Activated naive CD4-positive, alpha-beta T cell treated with anti-CD3 and anti-CD28 coated beads, Interleukin-2, amount 50 U/mL, for 72 hours (primary cell): Measurements from ENCODE around the gene PICALM. TPM values are rescaled to one million over a fixed set of nuclear protein-coding genes. Genes with fewer than 3 reads are reported as not detected.
A peak's percentile ranks its signal among the peaks of the same experiment; 100 is the strongest.

Experiments used
- ATAC-seq, 2 donors: fragments of 150-1000 bp; cut with Tn5 transposase; 2 replicates each; pipeline ENCODE4 v1.10.0; 2021; ENCODE audit warnings: mild to moderate bottlenecking in 2 of 2, moderate library complexity in 2 of 2
- DNase-seq, 2 donors: peaks; one replicate each; pipeline ENCODE4 v3.0.0; 2021 to 2022; ENCODE audit warnings: low spot score in 2 of 2
- H3K27ac Mint-ChIP-seq, 2 donors: one replicate each; pipeline ENCODE4 v1.8.0; 2022; ENCODE audit warnings: mild to moderate bottlenecking in 2 of 2, mixed read lengths in 2 of 2
- H3K36me3 Mint-ChIP-seq, 2 donors: one replicate each; pipeline ENCODE4 v1.8.0; 2022; ENCODE audit warnings: mixed read lengths in 2 of 2
- H3K9me3 Mint-ChIP-seq, 2 donors: one replicate each; pipeline ENCODE4 v1.8.0; 2022; ENCODE audit warnings: mixed read lengths in 2 of 2
- total RNA-seq, 2 donors: library from RNA; stranded (reverse); gene quantifications; one replicate each; pipeline ENCODE4 v1.2.3, GENCODE V29; 2022

PICALM gene
- total RNA-seq, 2 donors from 2014 or later, result 65.4 to 82.1 TPM

GRCh38 chr11:86039094-86039493 is 29.8 kb downstream of the PICALM start:
- no peak overlapping the region for H3K27ac Mint-ChIP-seq

GRCh38 chr11:86037743-86038142 is 31.1 kb downstream of the PICALM start:
- Mint-ChIP-seq H3K27ac (peak overlapping the region in 1 of 2 donors; percentile 11), H3K9me3 (no peaks in the 10 kb centered on the region), H3K36me3 (peaks cover 0 to 7% of the 10 kb centered on the region in 2 donors)
- DNase-seq (no peak), ATAC-seq (peak in 1 of 2 donors; percentile 54)

More at GRCh38 chr11:86039094-86039493, 29.8 kb downstream of the PICALM start:
- Mint-ChIP-seq H3K9me3 (no peaks in the 10 kb centered on the region), H3K36me3 (peaks cover 0 to 9% of the 10 kb centered on the region in 2 donors)
- no peak for DNase-seq
- no peak for ATAC-seq

GRCh38 chr11:86035920-86036319 is 33.0 kb downstream of the PICALM start:
- peaks cover 0 to 7% of the 10 kb centered on the region in 2 donors for H3K36me3 Mint-ChIP-seq
- H3K9me3 Mint-ChIP-seq, result no peaks in the 10 kb centered on the region
- ATAC-seq (no peak), DNase-seq (no peak)
- no peak overlapping the region for H3K27ac Mint-ChIP-seq

- no peak for DNase-seq
- Mint-ChIP-seq H3K9me3 (no peaks in the 10 kb centered on the region), H3K27ac (no peak overlapping the region), H3K36me3 (peaks cover 0 to 7% of the 10 kb centered on the region in 2 donors)
- ATAC-seq, result no peak
Measured at GRCh38 chr11:86035164-86035563, 33.7 kb downstream of the PICALM start.

GRCh38 chr11:86034710-86035109 is 34.2 kb downstream of the PICALM start:
- peaks cover 0 to 7% of the 10 kb centered on the region in 2 donors for H3K36me3 Mint-ChIP-seq
- no peak for DNase-seq
- ATAC-seq, result no peak
- no peaks in the 10 kb centered on the region for H3K9me3 Mint-ChIP-seq
- H3K27ac Mint-ChIP-seq, result no peak overlapping the region

GRCh38 chr11:86021377-86021776 is 47.5 kb downstream of the PICALM start:
- peaks cover 3 to 41% of the 10 kb centered on the region in 2 donors for H3K36me3 Mint-ChIP-seq
- H3K9me3 Mint-ChIP-seq, result no peaks in the 10 kb centered on the region
- H3K27ac Mint-ChIP-seq, result no peak overlapping the region
- DNase-seq (no peak), ATAC-seq (peak in 1 of 2 donors; percentile 82)

- H3K9me3 Mint-ChIP-seq, result no peaks in the 10 kb centered on the region
Measured at GRCh38 chr11:86018249-86018648, 50.6 kb downstream of the PICALM start.

GRCh38 chr11:86016451-86016850 is 52.4 kb downstream of the PICALM start:
- no peak for ATAC-seq
- H3K36me3 Mint-ChIP-seq, result peaks cover 7 to 30% of the 10 kb centered on the region in 2 donors

More at GRCh38 chr11:86018249-86018648, 50.6 kb downstream of the PICALM start:
- DNase-seq (no peak), ATAC-seq (no peak)
- H3K27ac Mint-ChIP-seq, result no peak overlapping the region
- H3K36me3 Mint-ChIP-seq, result peaks cover 7 to 37% of the 10 kb centered on the region in 2 donors

GRCh38 chr11:86015699-86016098 is 53.2 kb downstream of the PICALM start:
- Mint-ChIP-seq H3K36me3 (peaks cover 7 to 24% of the 10 kb centered on the region in 2 donors), H3K27ac (no peak overlapping the region), H3K9me3 (no peaks in the 10 kb centered on the region)
- no peak for DNase-seq
- ATAC-seq, result no peak

More at GRCh38 chr11:86016451-86016850, 52.4 kb downstream of the PICALM start:
- Mint-ChIP-seq H3K27ac (peak overlapping the region in 1 of 2 donors; percentile 1), H3K9me3 (no peaks in the 10 kb centered on the region)
- DNase-seq, result no peak

GRCh38 chr11:86014221-86014620 is 54.7 kb downstream of the PICALM start:
- peak overlapping the region in 1 of 2 donors; percentile 25 for H3K27ac Mint-ChIP-seq
- peaks cover 7 to 16% of the 10 kb centered on the region in 2 donors for H3K36me3 Mint-ChIP-seq
- no peaks in the 10 kb centered on the region for H3K9me3 Mint-ChIP-seq
- no peak for DNase-seq
- ATAC-seq, result no peak

- peaks cover 7 to 16% of the 10 kb centered on the region in 2 donors for H3K36me3 Mint-ChIP-seq
Measured at GRCh38 chr11:86013713-86014112, 55.2 kb downstream of the PICALM start.

GRCh38 chr11:86011175-86011574 is 57.7 kb downstream of the PICALM start:
- no peak for ATAC-seq
- no peak overlapping the region for H3K27ac Mint-ChIP-seq
- no peak for DNase-seq
- H3K9me3 Mint-ChIP-seq, result no peaks in the 10 kb centered on the region
- H3K36me3 Mint-ChIP-seq, result peaks cover 7 to 12% of the 10 kb centered on the region in 2 donors

More at GRCh38 chr11:86013713-86014112, 55.2 kb downstream of the PICALM start:
- Mint-ChIP-seq H3K9me3 (no peaks in the 10 kb centered on the region), H3K27ac (no peak overlapping the region)
- ATAC-seq, result no peak
- DNase-seq, result no peak

GRCh38 chr11:86003654-86004053 is 65.2 kb downstream of the PICALM start:
- ATAC-seq (no peak), DNase-seq (no peak)
- H3K36me3 Mint-ChIP-seq, result peaks cover 5 to 13% of the 10 kb centered on the region in 2 donors
- no peaks in the 10 kb centered on the region for H3K9me3 Mint-ChIP-seq
- H3K27ac Mint-ChIP-seq, result no peak overlapping the region

- Mint-ChIP-seq H3K9me3 (no peaks in the 10 kb centered on the region), H3K27ac (no peak overlapping the region), H3K36me3 (peaks cover 0 to 10% of the 10 kb centered on the region in 2 donors)
- ATAC-seq (no peak), DNase-seq (no peak)
Measured at GRCh38 chr11:86002431-86002830, 66.5 kb downstream of the PICALM start.

- Mint-ChIP-seq H3K27ac (no peak overlapping the region), H3K9me3 (no peaks in the 10 kb centered on the region), H3K36me3 (peaks cover 0 to 12% of the 10 kb centered on the region in 2 donors)
- ATAC-seq (no peak), DNase-seq (no peak)
Measured at GRCh38 chr11:85991508-85991907, 77.4 kb downstream of the PICALM start.

GRCh38 chr11:85989746-85990145 is 79.1 kb downstream of the PICALM start:
- Mint-ChIP-seq H3K9me3 (no peaks in the 10 kb centered on the region), H3K36me3 (peaks cover 0 to 12% of the 10 kb centered on the region in 2 donors), H3K27ac (peak overlapping the region in 1 of 2 donors; percentile 81)
- DNase-seq (no peak), ATAC-seq (no peak)

- Mint-ChIP-seq H3K36me3 (peaks cover 0 to 6% of the 10 kb centered on the region in 2 donors), H3K27ac (peak overlapping the region in 1 of 2 donors; percentile 81), H3K9me3 (no peaks in the 10 kb centered on the region)
- ATAC-seq (peak in 1 of 2 donors; percentile 52), DNase-seq (no peak)
Measured at GRCh38 chr11:85988780-85989179, 80.1 kb downstream of the PICALM start.

GRCh38 chr11:85977751-85978160 is 91.1 kb downstream of the PICALM start:
- ATAC-seq, result no peak
- no peaks in the 10 kb centered on the region for H3K9me3 Mint-ChIP-seq
- H3K27ac Mint-ChIP-seq, result peak overlapping the region in 1 of 2 donors; percentile 62
- peaks cover 6 to 28% of the 10 kb centered on the region in 2 donors for H3K36me3 Mint-ChIP-seq
- no peak for DNase-seq
